Left ventricle myocardium inferior (tissue), 1 donor: ENCODE measurements around the gene POLA1. TPM values are rescaled to one million over a fixed set of nuclear protein-coding genes. Genes with fewer than 3 reads are reported as not detected.

Experiments used
- DNase-seq: peaks from one replicate; pipeline ENCODE4 v3.0.0-alpha.2; 2020
- H3K27ac ChIP-seq: fragments of 200-600 bp; replicated peaks from 2 replicates; pipeline ENCODE4 v1.8.0; 2021
- H3K27me3 ChIP-seq: fragments of 200-600 bp; 2 replicates; pipeline ENCODE4 v1.8.0; 2021; ENCODE audit warnings: low read depth
- H3K36me3 ChIP-seq: fragments of 200-600 bp; 2 replicates; pipeline ENCODE4 v1.8.0; 2021
- H3K4me1 ChIP-seq: fragments of 200-600 bp; 2 replicates; pipeline ENCODE4 v1.8.0; 2021
- H3K4me3 ChIP-seq: fragments of 200-600 bp; 2 replicates; pipeline ENCODE4 v1.8.0; 2021; ENCODE audit warnings: mild to moderate bottlenecking, moderate library complexity
- H3K9me3 ChIP-seq: fragments of 200-600 bp; replicated peaks from 2 replicates; pipeline ENCODE4 v1.8.0; 2021
- intact Hi-C: fragments of 100-400 bp; cut with micrococcal nuclease; formaldehyde crosslinking; loops from one replicate; pipeline ENCODE4 v1.11.0; 2022
- total RNA-seq: library from RNA; stranded (reverse); fragmentation: NEBNext Ultra II Directional; extraction: Animal tissue kit (Norgen Biotek cat#: 25700); gene quantifications from one replicate; pipeline ENCODE4 v1.2.1, GENCODE V29; 2021
- TF ChIP-seq, protein P1 (sequence below): fragments of 200-600 bp; IDR thresholded peaks from 2 replicates; pipeline ENCODE4 v1.8.0; 2021; ENCODE audit warnings: antibody characterized with exemption, mild to moderate bottlenecking, borderline replicate concordance
- donor health status: DM: no; HTN: yes; CAD: no; lungs with severe emphysema.

Gene POLA1
- total RNA-seq, 1 donor from 2014 or later: 7.3 TPM

DNA sequence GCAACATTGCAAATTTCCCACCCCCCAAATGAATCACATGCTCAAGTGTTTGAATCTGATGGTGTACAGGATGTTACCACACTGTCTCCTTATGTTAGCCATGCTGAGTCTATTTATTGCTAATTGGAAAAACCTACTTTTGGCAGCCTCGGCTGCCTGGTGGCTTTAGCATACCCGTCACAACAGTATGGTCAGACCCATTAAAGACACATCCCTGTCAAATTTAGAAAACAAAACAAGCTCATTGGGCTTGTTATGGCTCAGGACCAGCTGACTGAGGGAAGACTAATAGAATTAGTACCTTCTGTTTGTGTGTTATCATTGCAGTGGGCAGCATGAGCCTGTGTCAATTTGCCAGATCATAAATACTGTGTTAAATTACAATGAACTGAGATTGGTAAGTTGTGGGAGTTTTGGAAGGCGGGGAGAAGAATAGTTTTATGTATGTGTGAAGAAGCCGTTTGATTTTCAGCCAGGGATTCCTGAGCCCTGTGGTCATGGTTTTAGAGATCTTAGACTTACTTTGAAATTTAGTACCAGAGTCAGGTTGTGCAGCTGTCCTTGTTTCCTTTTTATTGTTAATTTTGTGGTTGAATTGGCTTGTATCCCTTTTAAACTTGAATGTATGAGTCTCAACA, 66.8 kb downstream of the POLA1 start:
- no peak overlapping the region for H3K4me3 ChIP-seq
- no peaks in the 10 kb centered on the region for H3K36me3 ChIP-seq
- H3K9me3 ChIP-seq: no peaks in the 10 kb centered on the region
- no peak overlapping the region for H3K27ac ChIP-seq
- DNase-seq: no peak
- TF ChIP-seq, protein P1, sequence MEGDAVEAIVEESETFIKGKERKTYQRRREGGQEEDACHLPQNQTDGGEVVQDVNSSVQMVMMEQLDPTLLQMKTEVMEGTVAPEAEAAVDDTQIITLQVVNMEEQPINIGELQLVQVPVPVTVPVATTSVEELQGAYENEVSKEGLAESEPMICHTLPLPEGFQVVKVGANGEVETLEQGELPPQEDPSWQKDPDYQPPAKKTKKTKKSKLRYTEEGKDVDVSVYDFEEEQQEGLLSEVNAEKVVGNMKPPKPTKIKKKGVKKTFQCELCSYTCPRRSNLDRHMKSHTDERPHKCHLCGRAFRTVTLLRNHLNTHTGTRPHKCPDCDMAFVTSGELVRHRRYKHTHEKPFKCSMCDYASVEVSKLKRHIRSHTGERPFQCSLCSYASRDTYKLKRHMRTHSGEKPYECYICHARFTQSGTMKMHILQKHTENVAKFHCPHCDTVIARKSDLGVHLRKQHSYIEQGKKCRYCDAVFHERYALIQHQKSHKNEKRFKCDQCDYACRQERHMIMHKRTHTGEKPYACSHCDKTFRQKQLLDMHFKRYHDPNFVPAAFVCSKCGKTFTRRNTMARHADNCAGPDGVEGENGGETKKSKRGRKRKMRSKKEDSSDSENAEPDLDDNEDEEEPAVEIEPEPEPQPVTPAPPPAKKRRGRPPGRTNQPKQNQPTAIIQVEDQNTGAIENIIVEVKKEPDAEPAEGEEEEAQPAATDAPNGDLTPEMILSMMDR: no peak
- intact Hi-C loops: no loop called here
- peaks cover 10% of the 10 kb centered on the region for H3K4me1 ChIP-seq
- no peaks in the 10 kb centered on the region for H3K27me3 ChIP-seq

DNA sequence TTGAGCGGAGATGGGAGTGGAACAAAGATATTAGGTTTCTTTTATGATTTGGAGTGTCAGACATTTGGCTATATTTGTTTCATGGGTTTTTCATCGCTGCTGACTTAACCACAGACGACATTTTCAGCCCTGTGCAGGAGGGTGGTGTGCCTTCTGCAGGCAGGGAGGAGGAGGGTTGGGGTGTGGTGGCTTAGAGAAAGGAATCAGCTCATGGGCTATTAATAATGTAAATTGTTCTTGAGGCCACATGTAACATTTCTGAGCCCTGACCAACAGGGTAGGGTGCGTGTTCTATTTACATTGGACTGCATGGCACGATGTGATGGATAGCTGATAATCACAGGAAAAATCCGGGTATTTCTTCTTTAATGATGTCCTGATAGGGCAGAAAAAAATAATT, 67.6 kb downstream of the POLA1 start:
- intact Hi-C loops: no loop called here
- TF ChIP-seq, protein P1: no peak
- H3K4me1 ChIP-seq: peaks cover 10% of the 10 kb centered on the region

DNA sequence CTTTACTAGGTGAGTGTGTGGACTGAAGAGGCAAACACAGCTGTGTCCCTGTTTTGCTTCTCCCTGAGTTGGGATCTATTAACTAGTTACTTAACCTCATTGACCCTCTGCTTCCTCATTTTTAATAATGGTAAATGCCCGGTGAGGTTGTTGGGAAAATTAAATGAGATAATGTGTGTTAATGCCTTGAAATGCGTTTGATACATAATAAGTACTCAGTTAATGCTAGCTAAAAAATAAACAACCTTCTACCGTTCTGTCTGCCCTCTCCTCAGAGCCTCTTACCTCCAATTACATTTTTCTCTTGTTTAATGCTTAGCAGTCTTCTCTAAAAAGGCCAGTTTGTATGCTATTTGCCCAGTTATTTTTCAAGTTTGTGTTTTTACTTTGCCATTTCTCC, 70.3 kb downstream of the POLA1 start:
- TF ChIP-seq, protein P1: no peak
- Histone ChIP-seq H3K36me3 (no peaks in the 10 kb centered on the region), H3K4me1 (peaks cover 10% of the 10 kb centered on the region), H3K27me3 (no peaks in the 10 kb centered on the region), H3K27ac (no peak overlapping the region), H3K4me3 (no peak overlapping the region), H3K9me3 (no peaks in the 10 kb centered on the region)
- intact Hi-C loops: no loop called here
- no peak for DNase-seq

More for the DNA sequence above, 67.6 kb downstream of the POLA1 start:
- DNase-seq: no peak
- H3K36me3 ChIP-seq: no peaks in the 10 kb centered on the region
- H3K27me3 ChIP-seq: no peaks in the 10 kb centered on the region
- H3K27ac ChIP-seq: no peak overlapping the region
- H3K4me3 ChIP-seq: no peak overlapping the region
- H3K9me3 ChIP-seq: no peaks in the 10 kb centered on the region

DNA sequence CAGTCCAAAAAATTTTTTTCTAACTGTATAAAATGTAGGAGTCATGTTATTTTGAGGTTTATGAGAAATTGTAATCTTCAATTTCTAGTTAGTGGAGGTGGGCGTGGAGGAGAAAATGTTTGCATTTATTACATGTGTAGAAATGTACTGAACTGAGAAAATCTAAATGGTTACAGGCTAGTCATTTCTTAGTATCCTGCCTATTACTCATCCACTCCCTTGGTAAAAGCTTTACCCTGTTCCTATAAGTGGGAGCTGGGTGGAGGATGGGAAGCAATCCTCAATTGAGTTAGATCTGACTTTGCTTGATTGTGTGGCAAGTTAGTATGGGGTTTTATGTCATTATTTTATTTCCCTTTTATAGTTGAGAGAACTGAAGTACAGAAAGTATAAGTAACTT, 73.8 kb downstream of the POLA1 start:
- Histone ChIP-seq H3K4me3 (no peak overlapping the region), H3K9me3 (no peaks in the 10 kb centered on the region), H3K4me1 (no peaks in the 10 kb centered on the region), H3K36me3 (peaks cover 3% of the 10 kb centered on the region), H3K27ac (no peak overlapping the region), H3K27me3 (no peaks in the 10 kb centered on the region)
- TF ChIP-seq, protein P1: no peak
- intact Hi-C loops: no loop called here
- DNase-seq: no peak

DNA sequence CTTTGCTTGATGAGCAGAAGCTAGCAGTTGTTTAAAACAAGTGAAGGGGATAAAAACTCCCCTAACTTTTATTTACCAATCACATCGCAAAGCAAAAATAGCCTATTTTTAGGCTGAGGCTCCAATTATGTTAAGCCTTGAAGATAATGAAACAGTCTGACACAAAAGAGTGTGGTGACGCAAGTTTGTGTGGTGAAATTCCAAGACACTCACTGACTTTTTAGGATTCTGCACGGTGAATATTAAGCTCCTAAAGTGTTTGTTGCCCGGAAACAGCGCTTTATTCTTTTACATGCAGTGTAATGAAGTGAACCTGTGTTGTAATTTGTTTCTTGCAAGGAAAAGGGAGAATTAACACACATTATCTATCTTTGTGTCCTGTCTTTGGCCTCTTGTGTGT, 74.8 kb downstream of the POLA1 start:
- Histone ChIP-seq H3K36me3 (peaks cover 3% of the 10 kb centered on the region), H3K4me1 (no peaks in the 10 kb centered on the region), H3K27ac (no peak overlapping the region), H3K4me3 (no peak overlapping the region), H3K9me3 (no peaks in the 10 kb centered on the region), H3K27me3 (no peaks in the 10 kb centered on the region)
- intact Hi-C loops: no loop called here
- DNase-seq: no peak
- TF ChIP-seq, protein P1: no peak
